HFFc6 (cell line): ENCODE results near the gene GSPT1. TPM values are rescaled to one million over a fixed set of nuclear protein-coding genes. Genes with fewer than 3 reads are reported as not detected.

Experiments used
- DNase-seq: peaks from one replicate; pipeline ENCODE4 v3.0.0-alpha.2; 2018
- H3K27ac Mint-ChIP-seq: 2 replicates; pipeline ENCODE4 v1.8.0; 2020; ENCODE audit warnings: mild to moderate bottlenecking, mixed read lengths
- H3K27me3 Mint-ChIP-seq: 2 replicates; pipeline ENCODE4 v1.8.0; 2021; ENCODE audit warnings: mild to moderate bottlenecking, moderate library complexity, mixed read lengths; ENCODE audit not compliant: insufficient read depth
- H3K36me3 Mint-ChIP-seq: 2 replicates; pipeline ENCODE4 v1.8.0; 2021; ENCODE audit warnings: low read depth, mixed read lengths
- H3K4me1 Mint-ChIP-seq: 2 replicates; pipeline ENCODE4 v1.8.0; 2020; ENCODE audit warnings: low read depth, mixed read lengths
- H3K4me3 Mint-ChIP-seq: 2 replicates; pipeline ENCODE4 v1.8.0; 2020; ENCODE audit warnings: mild to moderate bottlenecking, moderate library complexity, mixed read lengths
- H3K9me3 Mint-ChIP-seq: 2 replicates; pipeline ENCODE4 v1.8.0; 2020; ENCODE audit warnings: mild to moderate bottlenecking, mixed read lengths
- total RNA-seq, 6 experiments: library from RNA; stranded (reverse); fragmentation: NEBNext Ultra II Directional; extraction: Animal tissue kit (Norgen Biotek cat#: 25700); gene quantifications; 2 replicates in 1 of 6; 3 replicates in 5 of 6; pipeline ENCODE4 v1.2.3, GENCODE V29; 2021
- TF ChIP-seq, protein P1 (sequence below): fragments of 200-600 bp; sonication (generic); IDR thresholded peaks from 2 replicates; pipeline ENCODE4 v1.5.0; 2021; ENCODE audit warnings: antibody characterized with exemption, mild to moderate bottlenecking

The GSPT1 gene
- total RNA-seq, 6 experiments from 2014 or later, result 187 to 221 (median 211) TPM

GRCh38 chr16:11903906-11904305 lies 11.8 kb downstream of the GSPT1 start:
- peak overlapping the region; percentile 69 for H3K27ac Mint-ChIP-seq
- no peak for DNase-seq
- TF ChIP-seq, protein P1, sequence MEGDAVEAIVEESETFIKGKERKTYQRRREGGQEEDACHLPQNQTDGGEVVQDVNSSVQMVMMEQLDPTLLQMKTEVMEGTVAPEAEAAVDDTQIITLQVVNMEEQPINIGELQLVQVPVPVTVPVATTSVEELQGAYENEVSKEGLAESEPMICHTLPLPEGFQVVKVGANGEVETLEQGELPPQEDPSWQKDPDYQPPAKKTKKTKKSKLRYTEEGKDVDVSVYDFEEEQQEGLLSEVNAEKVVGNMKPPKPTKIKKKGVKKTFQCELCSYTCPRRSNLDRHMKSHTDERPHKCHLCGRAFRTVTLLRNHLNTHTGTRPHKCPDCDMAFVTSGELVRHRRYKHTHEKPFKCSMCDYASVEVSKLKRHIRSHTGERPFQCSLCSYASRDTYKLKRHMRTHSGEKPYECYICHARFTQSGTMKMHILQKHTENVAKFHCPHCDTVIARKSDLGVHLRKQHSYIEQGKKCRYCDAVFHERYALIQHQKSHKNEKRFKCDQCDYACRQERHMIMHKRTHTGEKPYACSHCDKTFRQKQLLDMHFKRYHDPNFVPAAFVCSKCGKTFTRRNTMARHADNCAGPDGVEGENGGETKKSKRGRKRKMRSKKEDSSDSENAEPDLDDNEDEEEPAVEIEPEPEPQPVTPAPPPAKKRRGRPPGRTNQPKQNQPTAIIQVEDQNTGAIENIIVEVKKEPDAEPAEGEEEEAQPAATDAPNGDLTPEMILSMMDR, result no peak
- no peak overlapping the region for H3K4me3 Mint-ChIP-seq
- peaks cover 43% of the 10 kb centered on the region for H3K4me1 Mint-ChIP-seq
- H3K27me3 Mint-ChIP-seq, result no peaks in the 10 kb centered on the region; the same call in 1 of the 2 replicates
- H3K36me3 Mint-ChIP-seq, result peaks cover 15% of the 10 kb centered on the region; the same call in 1 of the 2 replicates
- H3K9me3 Mint-ChIP-seq, result no peaks in the 10 kb centered on the region

- peaks cover 18% of the 10 kb centered on the region; the same call in 1 of the 2 replicates for H3K36me3 Mint-ChIP-seq
- peak overlapping the region; percentile 51; the same call in 1 of the 2 replicates for H3K27ac Mint-ChIP-seq
- no peaks in the 10 kb centered on the region; the same call in 1 of the 2 replicates for H3K27me3 Mint-ChIP-seq
- DNase-seq, result peak; percentile 39
- H3K9me3 Mint-ChIP-seq, result no peaks in the 10 kb centered on the region
- peaks cover 52% of the 10 kb centered on the region for H3K4me1 Mint-ChIP-seq
- TF ChIP-seq, protein P1, result no peak
- no peak overlapping the region for H3K4me3 Mint-ChIP-seq
Observed at GRCh38 chr16:11901091-11901490, 14.7 kb downstream of the GSPT1 start.

DNA sequence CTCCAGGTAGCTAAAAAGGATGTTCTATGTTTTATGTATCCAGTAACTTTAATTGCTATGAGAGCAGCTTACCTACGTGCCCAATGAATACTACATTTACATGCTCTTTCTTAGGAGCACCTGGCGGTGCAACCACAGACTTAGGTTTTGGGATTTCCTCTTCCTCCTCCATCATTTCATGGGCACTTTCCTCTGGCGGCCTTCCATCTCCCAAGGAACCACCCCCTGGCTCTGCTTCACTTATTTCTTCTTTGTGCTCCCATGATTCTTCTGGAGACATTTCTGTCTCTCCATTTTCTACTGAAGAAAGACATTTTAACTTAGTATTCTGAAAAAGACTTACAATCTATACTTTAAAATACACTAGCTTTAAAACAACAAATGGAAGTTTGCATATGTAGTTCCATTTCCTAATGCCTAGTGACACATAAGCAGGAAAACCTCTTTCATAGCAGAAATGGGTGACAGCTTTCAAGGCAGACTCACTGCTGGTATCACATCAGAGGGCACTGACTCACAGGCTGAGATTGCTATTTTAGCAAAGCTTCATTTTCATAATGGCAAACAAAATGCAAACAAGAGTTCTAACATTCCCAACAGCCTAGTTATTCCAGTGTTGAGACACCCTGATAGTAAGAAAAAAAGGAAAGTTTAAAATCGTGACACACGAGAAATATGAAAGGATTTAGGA lies 19.1 kb downstream of the GSPT1 start:
- peak; percentile 83 for DNase-seq
- Mint-ChIP-seq H3K4me3 (peak overlapping the region; percentile 42), H3K27me3 (no peaks in the 10 kb centered on the region; the same call in 1 of the 2 replicates), H3K4me1 (peaks cover 46% of the 10 kb centered on the region), H3K9me3 (no peaks in the 10 kb centered on the region), H3K27ac (peak overlapping the region; percentile 77), H3K36me3 (peaks cover 22% of the 10 kb centered on the region; the same call in 1 of the 2 replicates)
- TF ChIP-seq, protein P1, result no peak

DNA sequence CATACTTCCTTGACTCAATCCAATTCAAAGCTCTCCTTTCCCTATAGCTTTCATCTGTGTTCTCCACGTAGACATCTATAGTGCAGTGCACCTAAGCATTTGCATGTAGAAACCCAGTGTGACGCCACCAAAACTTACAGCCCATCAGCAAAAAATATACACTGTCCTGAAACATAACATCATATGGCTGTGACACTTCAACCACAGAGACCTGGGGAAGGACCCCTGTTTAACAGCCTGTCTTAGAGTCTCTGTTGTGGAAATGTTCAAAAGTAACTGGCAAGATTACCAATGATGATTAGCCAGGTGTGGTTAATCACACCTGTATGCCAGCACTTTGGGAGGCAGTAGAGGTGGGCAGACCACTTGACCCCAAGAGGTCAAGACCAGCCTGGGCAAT lies 22.2 kb downstream of the GSPT1 start:
- Mint-ChIP-seq H3K9me3 (no peaks in the 10 kb centered on the region), H3K4me1 (peaks cover 23% of the 10 kb centered on the region), H3K27me3 (no peaks in the 10 kb centered on the region), H3K36me3 (peaks cover 28% of the 10 kb centered on the region; the same call in 1 of the 2 replicates), H3K27ac (no peak overlapping the region; the same call in 1 of the 2 replicates), H3K4me3 (no peak overlapping the region)
- TF ChIP-seq, protein P1, result no peak
- DNase-seq, result no peak

DNA sequence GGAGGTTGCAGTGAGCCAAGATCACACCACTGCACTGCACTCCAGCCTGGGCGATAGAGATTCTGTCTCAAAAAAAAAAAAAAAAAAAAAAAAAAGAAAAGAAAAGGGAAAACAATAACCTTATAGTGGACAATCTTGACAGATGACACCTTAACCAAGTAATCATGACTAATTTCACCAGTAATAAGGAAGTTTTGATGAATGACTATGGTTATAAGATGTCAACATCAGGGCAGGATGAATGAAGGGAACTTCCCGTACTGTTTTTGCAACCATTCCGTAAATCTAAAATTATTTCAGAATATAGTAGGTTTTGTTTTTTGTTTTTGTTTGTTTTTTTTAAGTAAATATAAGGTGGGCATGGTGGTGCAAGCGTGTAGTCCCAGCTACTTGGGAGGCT lies 23.0 kb downstream of the GSPT1 start:
- no peaks in the 10 kb centered on the region for H3K27me3 Mint-ChIP-seq
- H3K36me3 Mint-ChIP-seq, result peaks cover 25% of the 10 kb centered on the region; the same call in 1 of the 2 replicates
- no peak overlapping the region for H3K27ac Mint-ChIP-seq
- H3K4me3 Mint-ChIP-seq, result no peak overlapping the region
- TF ChIP-seq, protein P1, result no peak
- H3K4me1 Mint-ChIP-seq, result peaks cover 18% of the 10 kb centered on the region
- DNase-seq, result no peak
- no peaks in the 10 kb centered on the region for H3K9me3 Mint-ChIP-seq
